Hepatic stellate cell (primary cell): ENCODE data around the gene DLGAP1.

Source experiments
- DNase-seq: peaks from one replicate; pipeline ENCODE4 v3.0.0; 2011; ENCODE audit warnings: low spot score

The DLGAP1 gene

DNA sequence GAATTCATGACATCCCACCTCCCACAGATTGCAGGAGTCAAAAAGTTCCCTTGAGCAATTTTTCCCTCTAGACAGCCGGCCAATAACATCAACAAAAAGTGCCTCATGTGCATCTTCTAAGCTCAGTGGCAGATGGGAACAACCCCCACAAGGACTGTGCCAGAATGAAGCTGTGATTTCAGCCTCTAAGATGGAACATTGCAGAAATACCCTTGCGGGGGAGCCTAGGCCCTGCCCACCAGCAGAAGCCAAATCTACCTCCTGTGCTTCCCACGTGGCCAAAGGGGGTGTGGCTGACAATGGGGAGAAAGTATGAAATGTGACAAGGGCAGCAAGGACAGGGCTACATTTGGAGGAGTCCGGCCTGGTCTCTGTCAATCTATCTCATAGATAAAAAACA, 522.8 kb downstream of the DLGAP1 start:
- no peak for DNase-seq

DNA sequence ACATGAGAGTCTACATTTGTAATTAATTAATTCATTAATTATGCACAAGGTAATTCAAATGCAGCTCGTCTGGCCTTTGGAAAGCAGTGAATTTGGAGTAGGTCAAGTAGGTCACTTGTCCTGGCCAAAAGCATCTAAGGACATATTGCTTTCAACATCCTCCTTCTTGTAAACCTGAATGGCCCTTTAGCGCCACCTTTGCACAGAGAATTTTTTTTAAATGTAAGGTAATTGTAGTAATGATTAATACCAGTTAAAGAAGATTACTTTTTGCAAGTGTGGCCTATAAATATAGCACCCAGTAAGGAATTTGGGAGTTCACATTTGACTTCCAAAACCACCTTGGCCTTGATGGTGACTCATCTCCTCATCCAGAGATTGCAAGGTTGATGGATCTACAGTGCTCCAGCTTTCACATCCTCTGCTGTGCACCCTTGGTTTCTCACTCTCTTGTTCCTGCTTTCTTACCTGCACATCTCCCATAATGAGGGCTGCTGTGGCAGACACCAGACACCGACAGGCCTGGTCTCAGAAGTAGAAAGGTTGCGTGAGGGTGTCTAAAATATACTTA, 523.5 kb downstream of the DLGAP1 start:
- DNase-seq = no peak

- no peak for DNase-seq
Measured at GRCh38 chr18:3931013-3931315, 524.1 kb downstream of the DLGAP1 start.

- DNase-seq = no peak
Measured at GRCh38 chr18:3930126-3931012, 524.7 kb downstream of the DLGAP1 start.

DNA sequence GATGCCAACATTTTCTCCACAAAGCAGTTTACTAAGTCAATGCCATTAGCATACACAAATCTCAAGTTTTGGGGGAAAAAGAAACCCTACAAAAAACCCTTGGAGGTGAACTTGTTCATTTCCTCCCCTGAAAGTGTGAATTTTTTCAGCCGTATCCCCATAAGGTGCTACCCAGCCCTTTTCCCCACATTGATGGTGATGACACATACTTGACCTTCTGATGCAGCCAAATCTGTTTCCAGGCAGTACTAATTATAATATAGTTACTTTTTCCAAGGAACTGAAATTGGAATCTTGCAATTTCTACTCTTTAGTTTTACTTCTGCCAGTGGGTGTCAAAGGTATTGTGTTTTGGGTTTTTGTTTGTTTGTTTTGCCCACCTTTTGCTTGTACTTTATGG, 530.7 kb downstream of the DLGAP1 start:
- no peak for DNase-seq

DNA sequence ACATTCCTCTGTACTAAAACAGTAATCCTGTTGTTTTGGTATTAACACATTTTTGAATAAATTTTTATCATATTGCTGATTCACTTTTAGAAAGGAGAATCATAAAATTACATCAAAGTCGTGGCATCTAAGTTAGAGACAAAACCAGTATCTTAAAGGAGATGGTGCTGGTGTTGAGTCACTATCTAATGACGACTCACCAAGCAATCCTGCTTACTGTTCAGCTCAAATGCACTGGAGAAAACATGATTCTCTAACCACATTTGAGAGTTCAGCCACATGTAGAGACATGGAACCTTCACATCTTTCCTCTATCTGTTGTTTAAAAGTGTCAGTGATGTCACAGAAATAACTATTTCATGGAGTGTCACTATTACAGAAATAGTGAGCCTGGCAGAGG, 531.4 kb downstream of the DLGAP1 start:
- no peak for DNase-seq

- no peak for DNase-seq
Measured at GRCh38 chr18:3921826-3922225, 533.3 kb downstream of the DLGAP1 start.

GRCh38 chr18:3920832-3921231, 534.3 kb downstream of the DLGAP1 start:
- DNase-seq = no peak

DNA sequence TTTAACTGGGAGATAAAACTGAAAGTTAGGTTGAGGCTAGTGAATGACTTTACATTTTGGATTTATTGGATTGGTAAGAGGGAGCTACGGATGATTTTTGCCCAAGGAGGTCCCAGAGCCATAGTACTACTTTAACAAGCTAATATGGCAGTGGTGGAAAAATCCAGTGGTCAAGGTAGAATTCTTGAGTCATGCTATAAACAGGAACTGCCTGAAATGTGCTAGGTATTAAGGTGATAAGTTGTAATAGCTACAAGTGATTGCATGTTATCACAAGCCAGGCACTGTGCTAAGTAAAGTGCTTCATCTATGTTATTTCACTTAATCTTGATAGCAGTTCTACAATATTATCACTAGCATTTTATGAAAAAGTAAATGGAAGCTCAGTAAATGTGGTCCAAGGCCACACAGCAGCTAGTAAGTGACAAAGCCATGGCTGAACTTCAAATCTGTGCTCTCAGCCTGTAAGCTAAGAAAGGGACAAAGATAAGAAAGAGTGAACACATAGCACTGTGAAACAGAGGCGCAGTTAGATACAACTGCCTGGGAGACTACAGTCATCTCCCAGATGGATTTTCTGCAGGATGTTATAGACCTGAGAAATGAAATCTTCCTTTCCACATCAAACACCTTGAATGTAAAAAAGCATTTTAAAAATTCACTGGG, 535.6 kb downstream of the DLGAP1 start:
- DNase-seq = no peak

DNA sequence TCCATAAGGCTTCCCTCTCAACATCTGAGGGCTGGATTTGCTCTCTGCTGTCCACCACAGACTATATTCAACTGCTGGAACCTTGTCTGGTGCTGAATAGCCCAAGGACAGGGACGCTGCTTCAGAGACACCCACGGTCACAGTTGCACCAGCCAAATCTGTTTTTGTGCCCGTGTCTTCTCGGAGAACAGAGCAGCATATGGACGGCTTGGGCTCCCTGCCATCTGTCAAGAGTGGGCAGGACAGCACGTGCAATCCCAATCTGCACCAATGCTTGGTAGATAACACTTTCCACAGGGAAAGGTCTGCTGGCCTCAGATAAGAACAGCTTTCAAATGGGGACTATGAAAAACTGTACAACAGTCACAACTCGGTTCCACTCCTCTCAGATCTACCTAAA, 539.0 kb downstream of the DLGAP1 start:
- DNase-seq = no peak

GRCh38 chr18:3914833-3915610, 540.1 kb downstream of the DLGAP1 start:
- DNase-seq = no peak

- DNase-seq = no peak
Measured at GRCh38 chr18:3914109-3914508, 541.0 kb downstream of the DLGAP1 start.

DNA sequence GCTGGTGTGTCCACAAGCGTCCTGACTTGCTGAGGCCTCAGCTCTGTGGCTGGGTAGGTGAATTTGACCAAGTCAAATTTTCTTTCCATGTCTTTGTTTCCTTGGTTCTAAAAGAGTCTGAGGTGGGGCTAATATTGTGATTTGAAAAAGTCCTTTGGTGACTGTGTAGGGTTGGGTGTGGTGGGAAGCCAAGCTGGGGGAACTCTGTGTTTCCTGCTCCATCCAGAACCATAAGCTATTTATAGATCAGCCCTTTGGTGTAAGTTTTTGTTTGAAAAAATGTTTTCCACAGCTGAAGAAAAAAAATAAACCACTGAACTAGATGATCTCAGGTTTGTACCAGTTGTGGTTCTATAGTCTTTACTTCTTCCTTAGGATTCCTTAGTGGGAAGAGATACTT, 542.4 kb downstream of the DLGAP1 start:
- DNase-seq = no peak

DNA sequence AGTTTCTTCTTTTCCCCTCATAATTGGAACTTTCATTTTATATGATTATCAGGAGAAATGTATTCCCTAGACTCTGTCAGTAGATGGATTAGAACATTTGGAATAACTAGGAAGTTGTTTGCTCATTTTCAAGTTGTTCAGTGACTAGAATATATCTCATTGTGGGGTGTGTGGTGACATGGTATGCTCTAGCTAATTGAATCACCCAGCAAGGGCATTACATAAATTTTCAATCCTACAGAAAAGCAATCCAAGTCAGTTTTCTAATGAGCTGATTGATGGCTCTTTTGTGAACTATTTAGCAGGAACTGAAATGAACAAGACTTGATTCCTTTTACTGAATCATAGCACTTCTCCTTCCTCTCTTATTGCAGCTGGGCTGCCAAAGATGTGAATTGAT, 543.7 kb downstream of the DLGAP1 start:
- DNase-seq = no peak

- DNase-seq = no peak
Measured at GRCh38 chr18:3910512-3910911, 544.6 kb downstream of the DLGAP1 start.

- no peak for DNase-seq
Measured at GRCh38 chr18:3907955-3908354, 547.2 kb downstream of the DLGAP1 start.

DNA sequence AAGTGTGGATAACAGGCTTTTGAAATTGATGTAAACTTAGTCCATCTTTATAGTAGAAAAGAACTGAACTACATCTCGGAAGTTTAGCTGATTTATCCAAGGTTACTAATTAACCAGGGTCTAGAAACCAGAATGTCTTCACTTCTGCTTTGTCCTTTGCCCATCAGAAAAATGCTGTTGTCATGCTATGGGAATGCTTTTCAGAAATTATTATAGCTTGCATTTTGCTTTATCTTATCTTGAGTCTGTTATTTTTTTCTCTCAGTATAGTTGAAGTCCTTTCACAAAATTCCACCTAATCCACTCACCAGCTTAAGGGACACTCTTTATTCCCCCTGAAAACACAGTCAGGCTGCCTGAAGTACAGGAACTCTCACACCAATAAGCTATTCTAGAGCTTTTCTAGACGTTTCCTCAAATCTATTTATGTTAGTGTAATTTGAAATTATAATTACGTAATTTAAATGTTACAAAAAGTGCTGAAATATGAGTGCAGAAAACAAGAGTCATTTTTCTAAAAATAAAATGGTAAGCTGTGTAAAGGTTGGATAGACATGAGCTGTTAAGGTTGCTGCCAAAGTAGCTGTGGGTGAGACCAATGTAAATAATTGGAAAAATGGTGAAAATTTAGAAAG, 548.9 kb downstream of the DLGAP1 start:
- no peak for DNase-seq

GRCh38 chr18:3903337-3903736, 551.8 kb downstream of the DLGAP1 start:
- DNase-seq = no peak

GRCh38 chr18:3902676-3903075, 552.4 kb downstream of the DLGAP1 start:
- no peak for DNase-seq

DNA sequence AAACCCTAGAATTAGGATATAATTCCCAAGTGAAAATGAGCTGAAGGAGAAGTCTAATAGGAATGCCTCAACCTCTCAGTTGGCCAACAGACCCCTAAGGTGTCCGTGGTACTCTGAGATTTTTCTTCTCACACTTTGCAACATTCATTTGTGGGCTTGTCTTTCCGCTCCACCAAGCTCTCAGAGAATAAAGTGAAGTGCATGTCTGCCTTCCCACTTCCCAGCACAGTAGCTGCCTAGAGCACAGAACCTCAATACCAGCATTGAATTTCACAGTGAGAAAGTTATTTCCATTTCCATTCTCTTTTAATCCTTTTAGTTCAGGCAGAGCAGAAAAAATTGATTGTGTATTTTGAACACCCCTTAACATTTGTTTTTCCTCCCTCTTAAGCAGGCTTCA, 553.3 kb downstream of the DLGAP1 start:
- no peak for DNase-seq

DNA sequence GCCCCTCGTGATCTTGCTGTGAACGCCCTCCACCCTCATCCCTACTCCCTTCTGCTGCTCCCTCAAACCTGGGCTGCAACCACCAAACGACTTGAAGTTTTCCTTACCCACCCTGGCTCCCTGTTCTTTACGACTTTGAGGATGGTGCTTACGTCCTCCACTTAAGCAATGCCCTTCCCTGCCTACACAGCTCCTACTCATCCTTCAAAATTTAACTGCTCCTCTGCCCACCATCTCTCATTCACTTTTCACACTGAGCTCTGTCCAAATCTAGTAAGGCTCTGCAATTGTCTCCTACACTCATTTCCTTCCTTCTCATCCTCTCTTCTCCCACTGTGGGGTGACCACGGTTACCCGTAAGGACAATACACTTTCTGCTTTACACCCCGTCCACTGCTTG, 554.1 kb downstream of the DLGAP1 start:
- no peak for DNase-seq

DNA sequence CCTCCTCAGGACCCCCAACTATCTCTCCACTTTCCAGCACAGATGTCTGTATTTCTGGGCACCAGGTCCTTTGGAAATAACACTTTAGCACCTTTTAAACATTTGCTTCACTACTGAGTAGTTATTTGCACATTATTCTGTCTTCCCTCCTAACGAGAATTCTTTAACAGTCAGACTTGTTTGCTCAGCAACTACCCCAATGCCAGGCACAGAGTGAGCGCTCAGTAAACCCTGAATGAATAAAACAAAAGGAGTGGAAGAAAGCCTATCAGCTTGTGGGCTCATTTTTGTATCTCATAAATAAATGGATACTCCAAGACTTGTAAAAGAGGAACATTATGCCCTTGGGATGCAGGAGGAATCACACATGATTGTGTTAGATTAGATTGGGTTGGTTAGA, 554.8 kb downstream of the DLGAP1 start:
- no peak for DNase-seq
